Astrocyte of the cerebellum (primary cell): ENCODE measurements around the gene SMYD3.

ENCODE experiments used
- DNase-seq: peaks from one replicate; pipeline ENCODE4 v3.0.0-alpha.2; 2011; ENCODE audit warnings: low read depth
- H3K4me3 ChIP-seq: 2 replicates; pipeline ENCODE4 v1.5.1; 2011; ENCODE audit warnings: mild to moderate bottlenecking, low read depth, low read length, moderate library complexity
- in situ Hi-C: cut with HindIII; loops from 2 replicates; pipeline ENCODE4 v1.10.0; 2017; ENCODE audit warnings: low sequenced_read_pairs
- TF ChIP-seq, protein P1 (sequence below): IDR thresholded peaks from 2 replicates; pipeline ENCODE4 v1.5.1; 2012; ENCODE audit warnings: low read length, low read depth, moderate library complexity, mild to moderate bottlenecking; ENCODE audit errors: missing control alignments

Gene SMYD3

DNA sequence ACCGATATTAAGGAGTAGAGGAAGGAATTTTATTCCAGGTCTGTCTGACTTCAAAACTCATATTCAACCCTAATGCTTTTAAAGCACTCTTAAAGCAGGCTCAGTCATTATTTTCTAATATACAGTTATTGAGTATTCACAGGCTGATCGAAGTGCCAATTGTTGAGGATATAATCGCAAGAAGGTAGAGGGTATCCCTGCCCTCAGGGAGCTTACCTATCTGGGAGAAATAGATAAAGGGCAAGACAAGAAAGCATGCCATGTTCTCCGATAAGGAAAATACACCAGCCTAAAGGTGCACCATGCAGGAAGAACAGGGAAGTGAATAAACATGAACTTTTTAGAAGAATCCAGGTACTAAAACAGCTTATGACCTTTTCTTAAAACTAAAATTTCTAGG is 361.2 kb downstream of the SMYD3 start:
- no peak for DNase-seq
- TF ChIP-seq, protein P1, sequence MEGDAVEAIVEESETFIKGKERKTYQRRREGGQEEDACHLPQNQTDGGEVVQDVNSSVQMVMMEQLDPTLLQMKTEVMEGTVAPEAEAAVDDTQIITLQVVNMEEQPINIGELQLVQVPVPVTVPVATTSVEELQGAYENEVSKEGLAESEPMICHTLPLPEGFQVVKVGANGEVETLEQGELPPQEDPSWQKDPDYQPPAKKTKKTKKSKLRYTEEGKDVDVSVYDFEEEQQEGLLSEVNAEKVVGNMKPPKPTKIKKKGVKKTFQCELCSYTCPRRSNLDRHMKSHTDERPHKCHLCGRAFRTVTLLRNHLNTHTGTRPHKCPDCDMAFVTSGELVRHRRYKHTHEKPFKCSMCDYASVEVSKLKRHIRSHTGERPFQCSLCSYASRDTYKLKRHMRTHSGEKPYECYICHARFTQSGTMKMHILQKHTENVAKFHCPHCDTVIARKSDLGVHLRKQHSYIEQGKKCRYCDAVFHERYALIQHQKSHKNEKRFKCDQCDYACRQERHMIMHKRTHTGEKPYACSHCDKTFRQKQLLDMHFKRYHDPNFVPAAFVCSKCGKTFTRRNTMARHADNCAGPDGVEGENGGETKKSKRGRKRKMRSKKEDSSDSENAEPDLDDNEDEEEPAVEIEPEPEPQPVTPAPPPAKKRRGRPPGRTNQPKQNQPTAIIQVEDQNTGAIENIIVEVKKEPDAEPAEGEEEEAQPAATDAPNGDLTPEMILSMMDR, result no peak
- H3K4me3 ChIP-seq, result no peak overlapping the region
- in situ Hi-C loops, result no loop called here

GRCh38 chr1:246144931-246145330 is 362.1 kb downstream of the SMYD3 start:
- in situ Hi-C loops, result no loop called here
- H3K4me3 ChIP-seq, result no peak overlapping the region
- TF ChIP-seq, protein P1, result no peak
- no peak for DNase-seq

- H3K4me3 ChIP-seq, result no peak overlapping the region
- TF ChIP-seq, protein P1, result no peak
- DNase-seq, result peak; percentile 60
- in situ Hi-C loops, result no loop called here
Observed at GRCh38 chr1:246142320-246142893, 364.7 kb downstream of the SMYD3 start.

DNA sequence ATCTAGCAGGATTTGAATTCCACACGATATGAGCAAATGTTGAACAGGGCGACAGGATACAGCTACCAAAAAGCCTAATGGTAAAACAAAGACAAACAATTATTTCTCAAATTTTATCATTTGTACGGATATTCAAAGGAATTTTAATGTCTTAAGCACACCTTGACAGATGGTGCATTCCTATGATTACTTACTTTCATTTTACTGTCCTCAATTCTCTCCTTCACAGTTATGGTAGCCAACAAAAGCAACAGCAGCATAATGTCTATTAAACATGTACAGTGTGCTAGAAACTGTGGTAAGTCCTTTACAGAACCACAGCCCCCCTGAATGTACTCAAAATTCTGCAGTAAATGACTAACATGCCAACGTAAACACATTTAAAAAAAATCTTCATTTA is 365.8 kb downstream of the SMYD3 start:
- no peak for DNase-seq
- no peak overlapping the region for H3K4me3 ChIP-seq
- in situ Hi-C loops, result no loop called here
- TF ChIP-seq, protein P1, result no peak

GRCh38 chr1:246139745-246140182 is 367.3 kb downstream of the SMYD3 start:
- H3K4me3 ChIP-seq, result no peak overlapping the region
- peak; percentile 49 for DNase-seq
- TF ChIP-seq, protein P1, result no peak
- in situ Hi-C loops, result no loop called here

GRCh38 chr1:246138781-246139180 is 368.3 kb downstream of the SMYD3 start:
- H3K4me3 ChIP-seq, result no peak overlapping the region
- TF ChIP-seq, protein P1, result no peak
- no peak for DNase-seq
- in situ Hi-C loops, result no loop called here
